Endodermal cell (in vitro differentiated cells): ENCODE data around the gene PPP2R2C. TPM values are rescaled to one million over a fixed set of nuclear protein-coding genes. Genes with fewer than 3 reads are reported as not detected.

Experiments used
- DNase-seq: peaks from one replicate; pipeline ENCODE4 v3.0.0-alpha.2; 2017
- H3K27ac ChIP-seq: 2 replicates; pipeline ENCODE4 v1.5.1; 2013; ENCODE audit warnings: mild to moderate bottlenecking, low read depth, low read length, moderate library complexity
- H3K27me3 ChIP-seq: 2 replicates; pipeline ENCODE4 v1.6.1; 2013; ENCODE audit warnings: mild to moderate bottlenecking, low read length, moderate library complexity; ENCODE audit not compliant: insufficient read depth, control insufficient read depth, poor library complexity, severe bottlenecking
- H3K36me3 ChIP-seq: 2 replicates; pipeline ENCODE4 v1.7.0; 2013; ENCODE audit warnings: mild to moderate bottlenecking, low read length, moderate library complexity; ENCODE audit not compliant: control insufficient read depth, insufficient read depth
- H3K4me1 ChIP-seq: one replicate; pipeline ENCODE4 v1.7.0; 2013; ENCODE audit warnings: low read length; ENCODE audit not compliant: control insufficient read depth, insufficient read depth
- H3K4me3 ChIP-seq: 2 replicates; pipeline ENCODE4 v1.5.1; 2013; ENCODE audit warnings: mild to moderate bottlenecking, low read length, moderate library complexity
- H3K9ac ChIP-seq: 2 replicates; pipeline ENCODE4 v1.6.1; 2013; ENCODE audit warnings: mild to moderate bottlenecking, low read length, moderate library complexity; ENCODE audit not compliant: poor library complexity, severe bottlenecking; ENCODE audit errors: extremely low read depth
- H3K9me3 ChIP-seq: 2 replicates; pipeline ENCODE4 v1.6.1; 2013; ENCODE audit warnings: mild to moderate bottlenecking, low read length, moderate library complexity; ENCODE audit not compliant: control insufficient read depth
- H3K27ac Mint-ChIP-seq: 2 replicates; pipeline ENCODE4 v1.8.0; 2020; ENCODE audit warnings: mixed read lengths
- H3K27me3 Mint-ChIP-seq: 2 replicates; pipeline ENCODE4 v1.8.0; 2021; ENCODE audit warnings: mild to moderate bottlenecking, mixed read lengths; ENCODE audit not compliant: insufficient read depth
- H3K36me3 Mint-ChIP-seq: 2 replicates; pipeline ENCODE4 v1.8.0; 2020; ENCODE audit warnings: low read depth, mixed read lengths
- H3K4me1 Mint-ChIP-seq: 2 replicates; pipeline ENCODE4 v1.8.0; 2020; ENCODE audit warnings: mixed read lengths
- H3K4me3 Mint-ChIP-seq: 2 replicates; pipeline ENCODE4 v1.8.0; 2020; ENCODE audit warnings: mild to moderate bottlenecking, moderate library complexity, mixed read lengths
- H3K9me3 Mint-ChIP-seq: 2 replicates; pipeline ENCODE4 v1.8.0; 2020; ENCODE audit warnings: mild to moderate bottlenecking, mixed read lengths
- WGBS, 2 experiments: methylation state at CpG; one replicate each; pipeline versions ENCODE4 v1.1.5 to v1.1.7; 2013; ENCODE audit warnings: missing lambda C conversion rate in 2 of 2, mixed read lengths in 1 of 2; ENCODE audit not compliant: insufficient coverage in 1 of 2, insufficient read length in 1 of 2; 5-methylcytosine and 5-hydroxymethylcytosine counted together
- total RNA-seq, 2 donors: library from RNA; stranded (reverse); fragmentation: NEBNext Ultra II Directional in 1 of 2; extraction: Animal tissue kit (Norgen Biotek cat#: 25700) in 1 of 2; gene quantifications; 2 replicates in 1 of 2; 3 replicates in 1 of 2; pipeline ENCODE4 v1.2.1, GENCODE V29; 2021
- TF ChIP-seq, protein P1 (sequence below): fragments of 200-600 bp; sonication (generic); conservative IDR thresholded peaks from 2 replicates; pipeline ENCODE4 v1.5.0; 2021; ENCODE audit warnings: antibody characterized with exemption, mild to moderate bottlenecking

The PPP2R2C gene
- total RNA-seq, 2 donors from 2014 or later: 4.4 to 19.2 TPM

DNA sequence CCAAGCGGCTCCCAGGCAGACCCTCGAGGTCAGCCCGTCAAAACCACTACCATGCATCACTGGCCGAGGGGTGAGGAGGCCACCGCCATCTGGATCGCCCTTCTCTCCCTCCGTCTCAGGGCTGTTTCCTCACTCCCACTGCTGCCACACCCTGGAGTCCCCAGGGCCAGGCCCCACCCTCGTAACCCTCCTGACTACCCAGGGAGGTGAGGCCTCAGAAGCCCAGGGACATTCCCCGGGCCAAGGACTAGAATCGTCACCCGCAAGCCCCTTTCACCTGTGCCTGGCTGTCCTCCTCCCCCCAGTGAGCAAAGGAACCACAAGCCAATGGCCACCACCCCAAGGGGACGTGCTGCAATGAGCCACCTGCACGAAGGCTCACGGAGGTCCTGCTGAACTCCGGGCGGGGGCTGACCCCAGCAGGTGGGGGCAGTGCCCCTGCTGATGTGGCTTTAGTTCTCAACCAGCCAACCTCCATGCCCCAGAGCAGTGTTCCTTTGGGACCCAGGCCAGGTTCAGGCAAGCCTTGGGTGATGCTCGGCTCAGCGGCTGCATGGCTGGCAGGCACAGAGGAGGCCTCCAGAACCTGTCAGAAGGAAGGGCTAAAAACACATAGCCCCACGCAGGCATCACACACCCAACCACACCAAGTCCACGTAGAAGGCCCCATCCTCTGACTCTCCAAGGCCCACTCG lies 23.8 kb downstream of the PPP2R2C start:
- no peak overlapping the region for H3K4me3 Mint-ChIP-seq
- H3K36me3 ChIP-seq: no peaks in the 10 kb centered on the region

DNA sequence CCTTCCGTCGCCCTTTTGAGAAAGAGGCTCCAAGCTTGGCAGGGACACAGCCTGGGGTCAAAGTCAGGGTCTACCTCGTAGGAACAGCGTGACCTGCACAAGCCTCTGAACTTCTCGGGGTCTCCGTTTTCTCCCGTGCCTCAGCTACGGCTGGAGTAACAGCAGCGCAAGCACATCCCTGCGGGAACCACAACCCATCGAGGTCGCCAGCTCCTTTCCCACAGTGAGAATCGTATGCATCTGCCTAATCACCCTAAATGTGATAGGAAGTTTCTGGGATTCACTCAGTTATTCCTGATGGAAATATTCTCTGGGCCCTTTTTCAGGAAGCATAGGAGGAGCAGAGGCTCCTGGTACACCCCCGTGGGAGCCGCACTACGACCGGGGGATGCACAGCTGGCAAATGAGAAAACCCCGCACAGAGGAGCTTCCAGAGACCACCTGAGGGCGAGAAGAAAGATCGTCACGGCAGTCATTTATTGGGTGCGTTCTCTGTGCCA lies 24.7 kb downstream of the PPP2R2C start:
- Histone ChIP-seq H3K4me3 (no peak overlapping the region), H3K9me3 (no peaks in the 10 kb centered on the region), H3K9ac (no peak overlapping the region), H3K36me3 (no peaks in the 10 kb centered on the region), H3K4me1 (no peaks in the 10 kb centered on the region), H3K27ac (no peak overlapping the region), H3K27me3 (no peaks in the 10 kb centered on the region)
- DNase-seq: no peak
- Mint-ChIP-seq H3K9me3 (no peaks in the 10 kb centered on the region), H3K4me1 (peaks cover 4% of the 10 kb centered on the region), H3K36me3 (no peaks in the 10 kb centered on the region), H3K4me3 (no peak overlapping the region), H3K27ac (no peak overlapping the region), H3K27me3 (no peaks in the 10 kb centered on the region)
- WGBS, 2 experiments: 87 to 89% methylated on average over 22 of the region's 22 CpGs
- TF ChIP-seq, protein P1, sequence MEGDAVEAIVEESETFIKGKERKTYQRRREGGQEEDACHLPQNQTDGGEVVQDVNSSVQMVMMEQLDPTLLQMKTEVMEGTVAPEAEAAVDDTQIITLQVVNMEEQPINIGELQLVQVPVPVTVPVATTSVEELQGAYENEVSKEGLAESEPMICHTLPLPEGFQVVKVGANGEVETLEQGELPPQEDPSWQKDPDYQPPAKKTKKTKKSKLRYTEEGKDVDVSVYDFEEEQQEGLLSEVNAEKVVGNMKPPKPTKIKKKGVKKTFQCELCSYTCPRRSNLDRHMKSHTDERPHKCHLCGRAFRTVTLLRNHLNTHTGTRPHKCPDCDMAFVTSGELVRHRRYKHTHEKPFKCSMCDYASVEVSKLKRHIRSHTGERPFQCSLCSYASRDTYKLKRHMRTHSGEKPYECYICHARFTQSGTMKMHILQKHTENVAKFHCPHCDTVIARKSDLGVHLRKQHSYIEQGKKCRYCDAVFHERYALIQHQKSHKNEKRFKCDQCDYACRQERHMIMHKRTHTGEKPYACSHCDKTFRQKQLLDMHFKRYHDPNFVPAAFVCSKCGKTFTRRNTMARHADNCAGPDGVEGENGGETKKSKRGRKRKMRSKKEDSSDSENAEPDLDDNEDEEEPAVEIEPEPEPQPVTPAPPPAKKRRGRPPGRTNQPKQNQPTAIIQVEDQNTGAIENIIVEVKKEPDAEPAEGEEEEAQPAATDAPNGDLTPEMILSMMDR: no peak

More for the DNA sequence above, 23.8 kb downstream of the PPP2R2C start:
- no peak overlapping the region for H3K4me3 ChIP-seq
- DNase-seq: no peak
- no peaks in the 10 kb centered on the region for H3K9me3 ChIP-seq
- WGBS, 2 experiments: 82 to 85% methylated on average over 7 to 21 of the region's 21 CpGs
- Mint-ChIP-seq H3K36me3 (no peaks in the 10 kb centered on the region), H3K27me3 (no peaks in the 10 kb centered on the region), H3K4me1 (peaks cover 4% of the 10 kb centered on the region), H3K27ac (no peak overlapping the region), H3K9me3 (no peaks in the 10 kb centered on the region)
- no peak overlapping the region for H3K9ac ChIP-seq
- no peak overlapping the region for H3K27ac ChIP-seq
- TF ChIP-seq, protein P1: no peak
- no peaks in the 10 kb centered on the region for H3K27me3 ChIP-seq
- no peaks in the 10 kb centered on the region for H3K4me1 ChIP-seq

GRCh38 chr4:6446538-6447451 lies 25.6 kb downstream of the PPP2R2C start:
- Histone ChIP-seq H3K4me1 (no peaks in the 10 kb centered on the region), H3K27ac (peak overlapping the region; percentile 57), H3K27me3 (no peaks in the 10 kb centered on the region), H3K4me3 (no peak overlapping the region), H3K36me3 (no peaks in the 10 kb centered on the region), H3K9ac (no peak overlapping the region), H3K9me3 (no peaks in the 10 kb centered on the region)
- H3K27ac Mint-ChIP-seq: peak overlapping the region; percentile 5
- no peaks in the 10 kb centered on the region for H3K36me3 Mint-ChIP-seq
- H3K4me3 Mint-ChIP-seq: no peak overlapping the region
- no peak for DNase-seq
- H3K4me1 Mint-ChIP-seq: peaks cover 4% of the 10 kb centered on the region
- 77 to 84% methylated on average over 14 to 20 of the region's 22 CpGs for WGBS, 2 experiments
- H3K27me3 Mint-ChIP-seq: no peaks in the 10 kb centered on the region
- TF ChIP-seq, protein P1: no peak
- no peaks in the 10 kb centered on the region for H3K9me3 Mint-ChIP-seq
